Fibroblast of mammary gland (primary cell): Measurements from ENCODE around the gene RND3.

Experiments
- DNase-seq: peaks from one replicate; pipeline ENCODE4 v3.0.0-alpha.2; 2010; ENCODE audit warnings: low read depth
- H3K4me3 ChIP-seq: 2 replicates; pipeline ENCODE4 v1.5.1; 2011; ENCODE audit warnings: low read depth, mild to moderate bottlenecking, low read length, moderate library complexity; ENCODE audit not compliant: control insufficient read depth
- TF ChIP-seq, protein P1 (sequence below): conservative IDR thresholded peaks from 2 replicates; pipeline ENCODE4 v1.5.1; 2011; ENCODE audit warnings: low read depth, low read length, inconsistent platforms; ENCODE audit not compliant: control insufficient read depth, insufficient read depth

Gene RND3

DNA sequence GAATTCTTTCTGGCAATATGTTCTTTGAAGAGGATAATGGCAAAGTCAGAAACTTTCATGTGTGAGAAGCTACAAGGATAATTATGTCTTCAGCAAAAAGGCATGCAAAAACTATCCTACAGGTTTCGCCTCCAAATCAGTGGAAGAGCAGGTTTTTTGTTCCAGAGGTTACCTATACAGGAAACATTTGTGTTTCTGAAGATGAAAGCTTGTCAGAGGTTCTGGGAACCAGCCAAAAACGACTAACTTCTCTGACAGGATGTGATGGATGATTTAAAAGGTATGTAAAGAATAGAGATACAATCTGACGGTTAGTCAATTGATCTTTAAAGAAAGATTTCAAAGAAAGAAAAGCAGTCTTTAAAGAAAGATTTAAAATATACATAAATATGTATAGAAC is 37.6 kb downstream of the RND3 start:
- H3K4me3 ChIP-seq, result no peak overlapping the region
- TF ChIP-seq, protein P1, sequence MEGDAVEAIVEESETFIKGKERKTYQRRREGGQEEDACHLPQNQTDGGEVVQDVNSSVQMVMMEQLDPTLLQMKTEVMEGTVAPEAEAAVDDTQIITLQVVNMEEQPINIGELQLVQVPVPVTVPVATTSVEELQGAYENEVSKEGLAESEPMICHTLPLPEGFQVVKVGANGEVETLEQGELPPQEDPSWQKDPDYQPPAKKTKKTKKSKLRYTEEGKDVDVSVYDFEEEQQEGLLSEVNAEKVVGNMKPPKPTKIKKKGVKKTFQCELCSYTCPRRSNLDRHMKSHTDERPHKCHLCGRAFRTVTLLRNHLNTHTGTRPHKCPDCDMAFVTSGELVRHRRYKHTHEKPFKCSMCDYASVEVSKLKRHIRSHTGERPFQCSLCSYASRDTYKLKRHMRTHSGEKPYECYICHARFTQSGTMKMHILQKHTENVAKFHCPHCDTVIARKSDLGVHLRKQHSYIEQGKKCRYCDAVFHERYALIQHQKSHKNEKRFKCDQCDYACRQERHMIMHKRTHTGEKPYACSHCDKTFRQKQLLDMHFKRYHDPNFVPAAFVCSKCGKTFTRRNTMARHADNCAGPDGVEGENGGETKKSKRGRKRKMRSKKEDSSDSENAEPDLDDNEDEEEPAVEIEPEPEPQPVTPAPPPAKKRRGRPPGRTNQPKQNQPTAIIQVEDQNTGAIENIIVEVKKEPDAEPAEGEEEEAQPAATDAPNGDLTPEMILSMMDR, result no peak
- DNase-seq, result no peak

DNA sequence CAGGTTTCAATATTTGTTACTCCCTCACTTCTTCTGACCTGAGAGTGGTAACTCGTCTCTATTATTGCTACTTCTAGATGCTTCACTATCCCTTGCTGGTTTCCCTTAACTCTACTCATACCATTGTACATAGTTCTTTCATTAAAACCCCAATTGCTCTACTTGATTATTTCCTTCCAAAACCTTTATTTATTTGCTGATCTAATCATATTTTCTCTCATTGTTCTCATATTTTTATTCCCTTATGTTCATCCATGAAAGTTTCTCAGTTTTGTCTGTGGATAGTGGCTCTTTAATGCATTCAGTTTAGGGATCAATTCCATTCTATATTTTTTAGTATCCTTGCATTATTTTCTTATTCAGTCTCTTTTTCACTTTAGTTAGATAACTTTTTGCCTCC is 42.1 kb downstream of the RND3 start:
- TF ChIP-seq, protein P1, result no peak
- DNase-seq, result no peak
- H3K4me3 ChIP-seq, result no peak overlapping the region

DNA sequence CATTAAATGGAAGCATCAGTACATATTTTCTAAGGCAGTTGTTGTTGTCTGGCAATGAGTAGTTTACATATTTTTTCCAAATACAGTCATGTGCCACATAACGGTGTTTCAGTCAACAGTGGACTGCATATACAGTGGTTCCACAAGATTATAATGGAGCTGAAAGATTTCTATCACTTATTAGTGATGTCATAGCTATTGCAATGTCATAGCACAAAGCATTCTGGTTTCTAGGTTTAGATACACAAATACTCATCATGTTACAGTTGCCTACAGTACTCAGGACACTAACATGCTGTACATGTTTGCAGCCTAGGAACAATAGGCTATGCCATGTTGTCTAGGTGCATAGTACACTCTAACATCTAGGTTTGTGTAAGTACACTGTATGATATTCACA is 45.0 kb downstream of the RND3 start:
- TF ChIP-seq, protein P1, result no peak
- no peak overlapping the region for H3K4me3 ChIP-seq
- no peak for DNase-seq

DNA sequence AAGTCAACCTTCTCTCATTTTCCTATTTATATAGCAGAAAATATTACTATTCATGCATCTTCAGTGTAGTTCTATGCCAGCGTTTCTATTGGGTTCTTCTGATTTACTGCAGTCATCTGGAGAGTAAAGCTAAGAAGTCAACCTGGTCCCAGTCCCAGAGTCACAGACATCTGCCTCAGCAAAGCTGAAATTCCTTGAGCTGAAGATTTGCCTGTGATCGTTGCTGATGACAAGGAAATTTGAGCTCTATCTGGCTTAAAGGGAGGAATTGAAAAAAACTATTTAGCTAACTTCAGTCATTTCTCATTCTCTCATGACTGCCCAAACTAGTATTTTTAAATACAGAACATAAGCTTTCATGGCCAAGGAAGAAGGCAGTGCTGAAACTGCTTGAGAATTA is 45.7 kb downstream of the RND3 start:
- DNase-seq, result no peak
- H3K4me3 ChIP-seq, result no peak overlapping the region
- TF ChIP-seq, protein P1, result no peak

DNA sequence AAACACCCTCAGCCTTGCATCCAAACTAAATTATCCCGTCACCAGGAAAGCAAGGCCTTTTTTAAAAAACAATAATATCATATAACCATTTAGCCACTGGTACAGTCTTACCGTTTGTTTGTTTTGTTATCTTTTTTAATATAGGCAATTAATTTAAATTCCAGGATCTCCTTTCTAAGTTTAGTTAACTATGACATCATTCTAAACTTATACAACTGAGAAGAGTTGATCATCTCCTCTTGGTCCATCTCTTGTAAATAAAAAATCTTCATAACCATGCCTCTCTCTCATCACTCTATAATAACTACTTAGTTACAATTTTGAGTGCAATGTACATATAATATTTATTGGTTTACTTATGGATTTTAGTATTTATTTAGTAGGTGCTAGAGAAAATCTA is 46.2 kb downstream of the RND3 start:
- no peak for DNase-seq
- TF ChIP-seq, protein P1, result no peak
- H3K4me3 ChIP-seq, result no peak overlapping the region

DNA sequence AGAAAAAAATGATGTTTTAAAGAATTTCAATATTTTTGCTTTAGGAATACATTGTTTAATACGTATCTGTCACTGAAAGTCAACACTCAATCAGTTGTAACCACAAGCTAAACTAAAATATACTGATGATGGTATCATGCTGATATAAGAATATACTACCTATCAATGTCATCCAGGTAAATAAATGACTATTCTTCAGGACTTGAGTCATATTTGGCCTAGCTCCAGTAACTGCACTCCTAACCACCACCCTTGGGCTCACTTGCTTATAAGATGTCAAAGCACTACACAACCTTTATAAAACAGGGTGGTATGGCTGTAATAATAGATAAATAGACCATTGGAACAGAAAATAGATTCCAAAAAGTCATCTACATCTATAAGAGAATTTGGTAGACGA is 48.8 kb downstream of the RND3 start:
- TF ChIP-seq, protein P1, result no peak
- H3K4me3 ChIP-seq, result no peak overlapping the region
- no peak for DNase-seq

DNA sequence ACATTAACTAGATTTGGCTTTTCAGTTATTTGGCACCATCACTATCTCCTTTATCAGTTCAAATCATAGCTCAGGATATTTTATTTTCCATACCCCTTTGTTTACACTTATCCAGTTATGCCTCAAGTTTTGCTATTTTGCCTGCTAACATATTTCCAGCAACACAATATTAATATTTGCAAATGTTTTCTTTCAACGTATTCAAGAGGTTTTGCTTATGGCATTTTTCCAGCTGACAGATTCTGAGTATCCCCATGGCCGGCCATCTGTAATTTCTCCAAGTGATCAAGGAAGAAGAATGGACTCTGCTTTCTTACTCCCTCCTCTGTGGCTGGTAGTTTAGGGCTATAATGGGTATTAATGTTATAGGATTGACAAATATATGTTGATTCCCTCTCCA is 49.4 kb downstream of the RND3 start:
- no peak for DNase-seq
- TF ChIP-seq, protein P1, result no peak
- H3K4me3 ChIP-seq, result no peak overlapping the region
